PC-9 (cell line): ENCODE results near the gene BICC1.
"Not testable (repeated sequence)": the region's sequence is repeated elsewhere in the genome, so short reads cannot be mapped to it uniquely, and the experiment has no call there.

Experiments
- EZH2 ChIP-seq: fragments of 200-600 bp; sonication (generic); IDR thresholded peaks from 2 replicates; pipeline ENCODE4 v1.8.0; 2017; ENCODE audit warnings: antibody characterized with exemption, low read depth
- TF ChIP-seq, protein P1 (sequence below): fragments of 200-600 bp; sonication (generic); conservative IDR thresholded peaks from 2 replicates; pipeline ENCODE4 v1.6.1; 2017; ENCODE audit warnings: mixed run types, antibody characterized with exemption, mild to moderate bottlenecking, moderate library complexity

DNA sequence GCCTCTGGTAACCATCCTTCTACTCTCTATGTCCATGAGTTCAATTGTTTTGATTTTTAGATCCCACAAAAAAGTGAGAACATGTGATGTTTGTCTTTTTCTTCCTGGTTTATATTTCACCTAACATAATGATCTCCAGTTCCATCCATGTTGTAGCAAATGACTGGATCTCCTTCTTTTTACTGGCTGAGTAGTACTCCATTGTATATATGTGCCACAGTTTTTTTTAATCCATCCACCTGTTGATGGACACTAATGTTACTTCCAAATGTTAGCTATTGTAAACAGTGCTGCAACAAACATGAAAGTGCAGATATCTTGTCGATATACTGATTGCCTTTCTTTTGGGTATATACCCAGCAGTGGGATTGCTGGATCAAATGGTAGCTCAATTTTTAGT, 345.5 kb downstream of the BICC1 start:
- TF ChIP-seq, protein P1, sequence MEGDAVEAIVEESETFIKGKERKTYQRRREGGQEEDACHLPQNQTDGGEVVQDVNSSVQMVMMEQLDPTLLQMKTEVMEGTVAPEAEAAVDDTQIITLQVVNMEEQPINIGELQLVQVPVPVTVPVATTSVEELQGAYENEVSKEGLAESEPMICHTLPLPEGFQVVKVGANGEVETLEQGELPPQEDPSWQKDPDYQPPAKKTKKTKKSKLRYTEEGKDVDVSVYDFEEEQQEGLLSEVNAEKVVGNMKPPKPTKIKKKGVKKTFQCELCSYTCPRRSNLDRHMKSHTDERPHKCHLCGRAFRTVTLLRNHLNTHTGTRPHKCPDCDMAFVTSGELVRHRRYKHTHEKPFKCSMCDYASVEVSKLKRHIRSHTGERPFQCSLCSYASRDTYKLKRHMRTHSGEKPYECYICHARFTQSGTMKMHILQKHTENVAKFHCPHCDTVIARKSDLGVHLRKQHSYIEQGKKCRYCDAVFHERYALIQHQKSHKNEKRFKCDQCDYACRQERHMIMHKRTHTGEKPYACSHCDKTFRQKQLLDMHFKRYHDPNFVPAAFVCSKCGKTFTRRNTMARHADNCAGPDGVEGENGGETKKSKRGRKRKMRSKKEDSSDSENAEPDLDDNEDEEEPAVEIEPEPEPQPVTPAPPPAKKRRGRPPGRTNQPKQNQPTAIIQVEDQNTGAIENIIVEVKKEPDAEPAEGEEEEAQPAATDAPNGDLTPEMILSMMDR: not testable (repeated sequence)
- TF ChIP-seq EZH2: not testable (repeated sequence)
